ENCODE results near the gene PTPRU.

GRCh38 chr1:29323636-29324035, 87.3 kb downstream of the PTPRU start:
- no peak for TF ChIP-seq CTCF (conservative IDR thresholded peaks at IDR 0.05)
- no peak for TF ChIP-seq EZH2 (IDR thresholded peaks at IDR 0.05; ENCODE audit: low read depth)

Measured in PC-9 (cell line).